ENCODE data around the gene GSC. TPM values are rescaled to one million over a fixed set of nuclear protein-coding genes. Genes with fewer than 3 reads are reported as not detected.

The GSC gene
- total and polyA plus RNA-seq, 8 donors: 0.35 to 1.7 (median 0.54) TPM

DNA sequence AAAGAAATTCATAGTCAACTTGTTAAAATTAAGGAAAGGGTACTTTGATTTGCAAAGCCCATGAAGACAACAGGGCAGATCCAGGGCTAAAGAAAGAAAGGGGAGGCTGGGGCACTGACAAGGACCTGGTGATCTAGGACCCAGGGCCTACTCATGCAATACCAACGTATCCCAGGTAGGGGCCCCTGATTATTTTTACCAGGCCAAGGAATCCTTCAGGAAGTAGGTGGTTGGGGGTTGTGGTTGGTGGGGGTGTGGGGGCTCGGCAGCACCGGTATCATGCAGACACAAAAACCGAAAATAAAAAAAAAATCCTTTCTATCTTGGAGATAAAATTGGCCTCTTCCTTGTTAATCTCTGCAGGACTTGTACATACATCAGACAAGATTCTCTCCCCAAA, 47.5 kb downstream of the GSC start:
- Histone ChIP-seq H3K27ac (no peak overlapping the region), H3K27me3 (no peaks in the 10 kb centered on the region), H3K4me3 (no peak overlapping the region), H3K9me3 (no peaks in the 10 kb centered on the region), H3K4me1 (no peaks in the 10 kb centered on the region), H3K36me3 (no peaks in the 10 kb centered on the region)
- FAIRE-seq (no peak), ATAC-seq (no peak), DNase-seq (no peak)
- no peak for TF ChIP-seq CTCF (IDR thresholded peaks at IDR 0.05)
- WGBS, 2 donors: 74 to 89% methylated on average over 4 of the region's 4 CpGs
- intact Hi-C loops (cut with DNase I): no loop called here

Other genes with a start within 250 kb of the GSC start
- 10 to 100 TPM; 51.5 to 88.5 (median 59.7) TPM for gene SERPINA4, start 208.7 kb downstream of the GSC start, total RNA-seq
- 100 to 1,000 TPM; 103 to 119 TPM for gene SERPINA4, start 208.7 kb downstream of the GSC start, polyA plus RNA-seq
- gene SERPINA5, start 188.7 kb downstream of the GSC start, total RNA-seq: 100 to 1,000 TPM in 1 of 6 donors, 10 to 100 TPM in 5; 52.3 to 130 (median 96.0) TPM
- gene SERPINA5, start 188.7 kb downstream of the GSC start, polyA plus RNA-seq: 100 to 1,000 TPM in 1 of 2 donors, 10 to 100 TPM in 1; 67.2 to 139 TPM
- 1,000 to 10,000 TPM; 1,011 to 4,136 (median 2,518) TPM for gene SERPINA3, start 157.7 kb downstream of the GSC start, total RNA-seq
- 1,000 to 10,000 TPM; 1,409 to 2,934 TPM for gene SERPINA3, start 157.7 kb downstream of the GSC start, polyA plus RNA-seq

All from pancreas (tissue), 10 donors.